ENCODE data around the gene FST. TPM values are rescaled to one million over a fixed set of nuclear protein-coding genes. Genes with fewer than 3 reads are reported as not detected.

Gene FST
- total RNA-seq, 4 donors from 2014 or later = 2.0 to 16.4 (median 4.3) TPM

- Histone ChIP-seq H3K27ac (replicated peaks in 1 of 4) (peak overlapping the region; percentile 67 to 78 (median 77)), H3K4me1 (peaks cover 19 to 50% (median 42%) of the 10 kb centered on the region in 4 donors), H3K36me3 (no peaks in the 10 kb centered on the region), H3K27me3 (peaks cover 0 to 7% (median 0%) of the 10 kb centered on the region in 4 donors), H3K4me3 (peak overlapping the region; percentile 65 to 82 (median 72)), H3K9me3 (no peaks in the 10 kb centered on the region)
- TF ChIP-seq POLR2AphosphoS5 (IDR thresholded peaks at IDR 0.05) (no peak), POLR2A (IDR thresholded peaks at IDR 0.05; ENCODE audit: low read depth) (no peak), CTCF (IDR thresholded peaks at IDR 0.05) (no peak), EP300 (IDR thresholded peaks at IDR 0.05) (no peak)
- DNase-seq (ENCODE audit: extremely low spot score) = no peak
- intact Hi-C loops (cut with DNase I) = loop anchor here (5.0 kb wide), 1 partner anchor 737 kb away; no protein-coding TSS in a partner anchor
- WGBS = under 1% methylated on average over 56 of the region's 81 CpGs
These were observed 626 bp upstream of the FST start for GRCh38 chr5:53479590-53480415.

GRCh38 chr5:53481159-53481886, 894 bp downstream of the FST start:
- Histone ChIP-seq H3K4me1 (peaks cover 19 to 50% (median 42%) of the 10 kb centered on the region in 4 donors), H3K9me3 (no peaks in the 10 kb centered on the region), H3K36me3 (no peaks in the 10 kb centered on the region), H3K27me3 (peaks cover 0 to 7% (median 0%) of the 10 kb centered on the region in 4 donors), H3K27ac (replicated peaks in 1 of 4) (peak overlapping the region; percentile 50 to 78 (median 77)), H3K4me3 (peak overlapping the region; percentile 65 to 82 (median 72))
- 9% methylated on average over 7 of the region's 7 CpGs for WGBS
- no peak for DNase-seq (ENCODE audit: extremely low spot score)
- TF ChIP-seq POLR2A (IDR thresholded peaks at IDR 0.05; ENCODE audit: low read depth) (no peak), POLR2AphosphoS5 (IDR thresholded peaks at IDR 0.05) (no peak), EP300 (IDR thresholded peaks at IDR 0.05) (no peak), CTCF (IDR thresholded peaks at IDR 0.05) (no peak)
- intact Hi-C loops (cut with DNase I) = loop anchor here (5.0 kb wide), 1 partner anchor 736 kb away; no protein-coding TSS in a partner anchor

GRCh38 chr5:53481887-53482716, 1.7 kb downstream of the FST start:
- TF ChIP-seq POLR2A (IDR thresholded peaks at IDR 0.05; ENCODE audit: low read depth) = no peak
- no peak for TF ChIP-seq EP300 (IDR thresholded peaks at IDR 0.05)
- TF ChIP-seq CTCF (IDR thresholded peaks at IDR 0.05) = peak in 2 of 3 experiments; percentile 22 to 62
- TF ChIP-seq POLR2AphosphoS5 (IDR thresholded peaks at IDR 0.05) = peak in 1 of 2 donors; percentile 38
- no peaks in the 10 kb centered on the region for H3K36me3 ChIP-seq
- peaks cover 0 to 6% (median 0%) of the 10 kb centered on the region in 4 donors for H3K27me3 ChIP-seq
- H3K4me1 ChIP-seq = peaks cover 19 to 50% (median 42%) of the 10 kb centered on the region in 4 donors
- WGBS = under 1% methylated on average over 31 of the region's 36 CpGs
- no peaks in the 10 kb centered on the region for H3K9me3 ChIP-seq
- peak; percentile 96 for DNase-seq (ENCODE audit: extremely low spot score)
- intact Hi-C loops (cut with DNase I) = loop anchor here (5.0 kb wide), 1 partner anchor 735 kb away; no protein-coding TSS in a partner anchor
- peak overlapping the region; percentile 65 to 82 (median 72) for H3K4me3 ChIP-seq
- peak overlapping the region; percentile 50 to 78 (median 68) for H3K27ac ChIP-seq (replicated peaks in 1 of 4)

Measured in esophagus muscularis mucosa (tissue), 4 donors.